ENCODE measurements around the gene DTX3L.

Gene DTX3L

GRCh38 chr3:122530164-122530563 lies 34.0 kb upstream of the DTX3L start:
- CTCF ChIA-PET: no interaction called here
- no peak for DNase-seq (ENCODE audit: extremely low spot score)
- POLR2A ChIA-PET: no interaction called here
- TF ChIP-seq L3MBTL2 (conservative IDR thresholded peaks at IDR 0.05): no peak
- no peak for TF ChIP-seq ELF4 (IDR thresholded peaks at IDR 0.05)
- TF ChIP-seq CTBP1 (IDR thresholded peaks at IDR 0.05; ENCODE audit: borderline replicate concordance): no peak
- no peak for TF ChIP-seq PKNOX1 (IDR thresholded peaks at IDR 0.05)
- no peak for TF ChIP-seq SUZ12 (IDR thresholded peaks at IDR 0.05)
- no peak for TF ChIP-seq ZNF384 (IDR thresholded peaks at IDR 0.05)
- TF ChIP-seq FOXA1 (IDR thresholded peaks at IDR 0.05): no peak
- no peak for TF ChIP-seq ARNT (IDR thresholded peaks at IDR 0.05)
- TF ChIP-seq SP1 (IDR thresholded peaks at IDR 0.05): no peak
- no peak for TF ChIP-seq TARDBP (IDR thresholded peaks at IDR 0.05)
- TF ChIP-seq LEF1 (IDR thresholded peaks at IDR 0.05; ENCODE audit: borderline replicate concordance): no peak

- ChIA-PET POLR2A (no interaction called here), CTCF (no interaction called here)
- DNase-seq (ENCODE audit: extremely low spot score): no peak
- no peak for TF ChIP-seq CTBP1 (IDR thresholded peaks at IDR 0.05; ENCODE audit: borderline replicate concordance)
- no peak for TF ChIP-seq BHLHE40 (IDR thresholded peaks at IDR 0.05; ENCODE audit: borderline replicate concordance)
- TF ChIP-seq ZNF384 (IDR thresholded peaks at IDR 0.05): no peak
- no peak for TF ChIP-seq HDGF (IDR thresholded peaks at IDR 0.05; ENCODE audit: borderline replicate concordance)
- no peak for TF ChIP-seq SP1 (IDR thresholded peaks at IDR 0.05)
- TF ChIP-seq PKNOX1 (IDR thresholded peaks at IDR 0.05): no peak
- no peak for TF ChIP-seq FOXA1 (IDR thresholded peaks at IDR 0.05)
- TF ChIP-seq TARDBP (IDR thresholded peaks at IDR 0.05): no peak
- no peak for TF ChIP-seq ELF4 (IDR thresholded peaks at IDR 0.05)
Measured at GRCh38 chr3:122533480-122533879, 30.7 kb upstream of the DTX3L start.

- ChIA-PET CTCF (no interaction called here), POLR2A (no interaction called here)
- TF ChIP-seq LEF1 (IDR thresholded peaks at IDR 0.05; ENCODE audit: borderline replicate concordance): no peak
- TF ChIP-seq HDGF (IDR thresholded peaks at IDR 0.05; ENCODE audit: borderline replicate concordance): no peak
- no peak for TF ChIP-seq L3MBTL2 (conservative IDR thresholded peaks at IDR 0.05)
- TF ChIP-seq FOXM1 (IDR thresholded peaks at IDR 0.05; ENCODE audit: borderline replicate concordance): no peak
- DNase-seq (ENCODE audit: extremely low spot score): no peak
Measured at GRCh38 chr3:122533931-122534334, 30.2 kb upstream of the DTX3L start.

- no peak for TF ChIP-seq HDGF (IDR thresholded peaks at IDR 0.05; ENCODE audit: borderline replicate concordance)
- no peak for TF ChIP-seq ZNF384 (IDR thresholded peaks at IDR 0.05)
- TF ChIP-seq CTBP1 (IDR thresholded peaks at IDR 0.05; ENCODE audit: borderline replicate concordance): no peak
- no peak for TF ChIP-seq ARNT (IDR thresholded peaks at IDR 0.05)
- TF ChIP-seq FOXK2 (IDR thresholded peaks at IDR 0.05): no peak
- no peak for TF ChIP-seq BHLHE40 (IDR thresholded peaks at IDR 0.05; ENCODE audit: borderline replicate concordance)
- no peak for TF ChIP-seq NFRKB (IDR thresholded peaks at IDR 0.05)
- TF ChIP-seq FOXM1 (IDR thresholded peaks at IDR 0.05; ENCODE audit: borderline replicate concordance): no peak
- no peak for TF ChIP-seq ELF4 (IDR thresholded peaks at IDR 0.05)
- TF ChIP-seq SP1 (IDR thresholded peaks at IDR 0.05): no peak
- no peak for TF ChIP-seq SUZ12 (IDR thresholded peaks at IDR 0.05)
- TF ChIP-seq L3MBTL2 (conservative IDR thresholded peaks at IDR 0.05): no peak
- no peak for TF ChIP-seq TARDBP (IDR thresholded peaks at IDR 0.05)
- TF ChIP-seq FOXA1 (IDR thresholded peaks at IDR 0.05): no peak
- TF ChIP-seq LEF1 (IDR thresholded peaks at IDR 0.05; ENCODE audit: borderline replicate concordance): no peak
- TF ChIP-seq PKNOX1 (IDR thresholded peaks at IDR 0.05): no peak
- no peak for DNase-seq (ENCODE audit: extremely low spot score)
- POLR2A ChIA-PET: interaction anchor here (0.8 kb wide), 1 partner anchor 153 kb away, joined by 3 read pairs; the partner anchor contains the start of gene MIX23
- CTCF ChIA-PET: no interaction called here
Measured at GRCh38 chr3:122535964-122536631, 28.0 kb upstream of the DTX3L start.

GRCh38 chr3:122536632-122537001 lies 27.5 kb upstream of the DTX3L start:
- ChIA-PET CTCF (no interaction called here), POLR2A (interaction anchor here (0.8 kb wide), 1 partner anchor 154 kb away, joined by 3 read pairs; the partner anchor contains the start of gene MIX23)

More at GRCh38 chr3:122536632-122537001, 27.5 kb upstream of the DTX3L start:
- TF ChIP-seq FOXK2 (IDR thresholded peaks at IDR 0.05) (no peak), ARNT (IDR thresholded peaks at IDR 0.05) (no peak), BHLHE40 (IDR thresholded peaks at IDR 0.05; ENCODE audit: borderline replicate concordance) (no peak), PKNOX1 (IDR thresholded peaks at IDR 0.05) (no peak), FOXA1 (IDR thresholded peaks at IDR 0.05) (no peak)
- DNase-seq (ENCODE audit: extremely low spot score): no peak
